Bladder microvascular endothelial cell (primary cell): Measurements from ENCODE around the gene REPS2. TPM values are rescaled to one million over a fixed set of nuclear protein-coding genes. Genes with fewer than 3 reads are reported as not detected.

Experiments
- total RNA-seq: library from RNA; depleted of rRNA; stranded (reverse); fragments of >200 nt; gene quantifications from 2 replicates; pipeline ENCODE4 v1.2.3, GENCODE V29; 2014

The REPS2 gene
- 1.1 and 3.5 TPM in 2 replicates for total RNA-seq

GRCh38 chrX:16946361-16946964, at the start of gene REPS2:
Gene REPS2 (plus strand): TSS chrX:16946658. CDS start chrX:16946862, 204 bp downstream.

Other genes starting within 250 kb of the REPS2 start
- gene CTPS2, start 234.0 kb upstream of the REPS2 start, total RNA-seq = 8.9 and 16.9 TPM in 2 replicates
- gene SYAP1, start 227.0 kb upstream of the REPS2 start, total RNA-seq = 18.6 and 24.0 TPM in 2 replicates
- 3.1 and 6.4 TPM in 2 replicates for gene TXLNG, start 160.2 kb upstream of the REPS2 start, total RNA-seq
- 115 and 145 TPM in 2 replicates for gene RBBP7, start 76.3 kb upstream of the REPS2 start, total RNA-seq